Epithelial cell of esophagus (primary cell): ENCODE results near the gene SCN1A.

ENCODE experiments used
- DNase-seq: peaks from one replicate; pipeline ENCODE4 v3.0.0; 2010; ENCODE audit warnings: low read depth
- H3K4me3 ChIP-seq: 2 replicates; pipeline ENCODE4 v1.5.1; 2011; ENCODE audit warnings: mild to moderate bottlenecking, low read length, control low read depth
- CTCF ChIP-seq: IDR thresholded peaks from 2 replicates; pipeline ENCODE4 v1.5.1; 2011; ENCODE audit warnings: low read depth, mild to moderate bottlenecking, low read length, control low read depth, inconsistent platforms; ENCODE audit not compliant: insufficient read depth; ENCODE audit errors: missing control alignments

Gene SCN1A

DNA sequence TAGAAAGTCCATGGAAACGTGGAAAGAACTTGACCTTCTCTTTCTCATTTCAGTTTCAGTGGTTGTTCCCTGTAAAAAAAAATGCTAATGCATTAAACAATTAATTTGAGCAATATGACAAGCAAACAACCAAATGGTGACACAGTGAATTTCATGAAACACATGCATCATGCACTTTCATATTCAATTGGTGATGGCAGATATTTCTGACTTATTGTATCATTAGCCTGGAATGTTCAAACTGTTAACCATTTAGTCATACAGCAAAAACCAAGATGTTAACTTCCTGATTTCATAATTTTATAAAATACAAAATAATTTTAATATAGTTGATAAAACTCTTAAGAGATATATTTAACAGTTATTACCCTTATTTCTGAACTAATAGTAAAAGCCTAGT is 85.5 kb downstream of the SCN1A start:
- DNase-seq, result peak; percentile 73
- TF ChIP-seq CTCF, result no peak
- H3K4me3 ChIP-seq, result no peak overlapping the region

DNA sequence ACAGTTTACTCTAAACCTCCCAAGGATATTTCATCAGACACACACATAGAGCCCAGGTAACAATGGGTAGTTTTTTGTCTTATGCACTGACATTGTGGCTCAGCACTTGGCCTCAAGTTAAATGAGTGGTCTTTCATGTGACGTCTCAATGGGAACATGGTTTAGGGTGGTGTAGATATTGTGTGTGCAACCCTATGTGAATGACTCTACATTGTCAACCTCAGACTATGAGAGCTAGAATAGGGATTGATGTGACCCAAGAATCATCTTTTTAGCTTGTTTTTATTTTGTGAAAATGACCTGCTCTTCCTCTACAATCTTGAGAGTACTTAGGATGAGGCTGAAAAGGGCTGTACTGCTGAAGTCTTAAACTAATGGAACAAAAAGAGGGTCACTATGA is 86.2 kb downstream of the SCN1A start:
- TF ChIP-seq CTCF, result no peak
- DNase-seq, result no peak
- no peak overlapping the region for H3K4me3 ChIP-seq

GRCh38 chr2:166032361-166032760 is 95.5 kb downstream of the SCN1A start:
- TF ChIP-seq CTCF, result no peak
- DNase-seq, result peak; percentile 13
- H3K4me3 ChIP-seq, result no peak overlapping the region

GRCh38 chr2:166031054-166031453 is 96.8 kb downstream of the SCN1A start:
- peak; percentile 76 for DNase-seq
- TF ChIP-seq CTCF, result no peak
- no peak overlapping the region for H3K4me3 ChIP-seq

DNA sequence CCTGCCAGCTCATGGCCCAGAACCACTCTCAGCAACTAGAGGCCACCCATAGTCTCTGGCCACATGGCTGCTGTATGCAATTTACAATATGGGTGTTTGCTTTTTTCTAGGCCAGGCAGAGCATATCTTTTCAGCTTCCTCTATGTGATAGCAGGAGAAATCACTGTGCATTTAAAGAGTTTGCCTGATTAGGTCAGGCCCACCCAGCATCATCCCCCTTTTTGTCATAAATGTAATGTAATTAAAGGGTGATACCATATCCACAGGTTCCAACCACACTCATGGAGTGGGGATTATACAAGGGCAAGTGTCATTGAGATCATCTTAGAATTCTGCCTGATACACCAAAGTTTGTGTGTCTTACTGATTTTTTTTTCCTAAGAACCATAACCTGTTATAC is 102.5 kb downstream of the SCN1A start:
- TF ChIP-seq CTCF, result no peak
- no peak for DNase-seq

GRCh38 chr2:166017208-166017607 is 110.6 kb downstream of the SCN1A start:
- peak; percentile 58 for DNase-seq
- no peak overlapping the region for H3K4me3 ChIP-seq
- TF ChIP-seq CTCF, result no peak

More for the DNA sequence above, 102.5 kb downstream of the SCN1A start:
- no peak overlapping the region for H3K4me3 ChIP-seq

- TF ChIP-seq CTCF, result no peak
- no peak for DNase-seq
Measured at GRCh38 chr2:166013878-166014277, 113.9 kb downstream of the SCN1A start.

More at GRCh38 chr2:166013878-166014277, 113.9 kb downstream of the SCN1A start:
- no peak overlapping the region for H3K4me3 ChIP-seq
